SU-DHL-6 (cell line): ENCODE data around the gene BAG3.

Experiments
- EZH2phosphoT487 ChIP-seq: fragments of 200-600 bp; sonication (generic), shearing (Covaris generic); conservative IDR thresholded peaks from 2 replicates; pipeline ENCODE4 v1.6.1; 2018; ENCODE audit warnings: mild to moderate bottlenecking, antibody characterized with exemption, low read length, moderate library complexity, mixed read lengths
- TF ChIP-seq, protein P1 (sequence below): fragments of 200-600 bp; sonication (generic); IDR thresholded peaks from one replicate; pipeline ENCODE4 v1.5.1; 2017; ENCODE audit warnings: antibody characterized with exemption, mild to moderate bottlenecking, low read length, moderate library complexity; ENCODE audit not compliant: insufficient read depth, poor library complexity, severe bottlenecking

DNA sequence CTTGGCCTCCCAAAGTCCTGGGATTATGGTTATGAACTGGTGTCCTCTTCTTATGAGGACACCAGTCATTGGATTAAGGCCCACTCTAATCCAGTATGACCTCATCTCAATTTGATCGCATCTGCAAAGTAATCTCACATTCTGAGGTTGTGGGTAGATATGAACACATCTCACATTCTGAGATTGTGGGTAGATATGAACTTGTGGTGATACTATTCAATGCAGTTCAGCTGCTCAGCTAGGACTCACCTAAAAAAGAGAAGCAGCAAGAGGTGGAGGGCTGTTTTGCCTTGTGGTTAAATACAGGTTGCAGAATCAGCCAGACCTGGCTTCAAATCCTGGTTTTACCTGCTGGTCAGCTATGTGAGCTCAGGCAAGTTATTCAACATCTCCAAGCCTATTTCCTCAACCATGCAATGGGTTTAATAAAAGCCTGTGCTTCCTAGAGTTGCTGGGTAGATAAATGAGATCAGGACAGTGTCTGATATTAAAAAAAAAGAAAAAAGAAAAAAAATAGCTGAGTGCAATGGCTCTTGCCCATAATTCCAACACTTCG is 8.5 kb upstream of the BAG3 start:
- TF ChIP-seq, protein P1, sequence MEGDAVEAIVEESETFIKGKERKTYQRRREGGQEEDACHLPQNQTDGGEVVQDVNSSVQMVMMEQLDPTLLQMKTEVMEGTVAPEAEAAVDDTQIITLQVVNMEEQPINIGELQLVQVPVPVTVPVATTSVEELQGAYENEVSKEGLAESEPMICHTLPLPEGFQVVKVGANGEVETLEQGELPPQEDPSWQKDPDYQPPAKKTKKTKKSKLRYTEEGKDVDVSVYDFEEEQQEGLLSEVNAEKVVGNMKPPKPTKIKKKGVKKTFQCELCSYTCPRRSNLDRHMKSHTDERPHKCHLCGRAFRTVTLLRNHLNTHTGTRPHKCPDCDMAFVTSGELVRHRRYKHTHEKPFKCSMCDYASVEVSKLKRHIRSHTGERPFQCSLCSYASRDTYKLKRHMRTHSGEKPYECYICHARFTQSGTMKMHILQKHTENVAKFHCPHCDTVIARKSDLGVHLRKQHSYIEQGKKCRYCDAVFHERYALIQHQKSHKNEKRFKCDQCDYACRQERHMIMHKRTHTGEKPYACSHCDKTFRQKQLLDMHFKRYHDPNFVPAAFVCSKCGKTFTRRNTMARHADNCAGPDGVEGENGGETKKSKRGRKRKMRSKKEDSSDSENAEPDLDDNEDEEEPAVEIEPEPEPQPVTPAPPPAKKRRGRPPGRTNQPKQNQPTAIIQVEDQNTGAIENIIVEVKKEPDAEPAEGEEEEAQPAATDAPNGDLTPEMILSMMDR, result no peak
- TF ChIP-seq EZH2phosphoT487, result no peak
